Uterus (tissue), 2 donors: ENCODE measurements around the gene DCBLD1.

ENCODE experiments used
- POLR2A ChIP-seq, 2 donors: fragments of 450-650 bp; IDR thresholded peaks; one replicate each; pipeline ENCODE4 v1.6.1; 2016; ENCODE audit warnings: antibody characterized with exemption in 2 of 2, mild to moderate bottlenecking in 1 of 2, moderate library complexity in 1 of 2
- TF ChIP-seq, protein P1 (sequence below), 4 experiments: fragments of 200-600 bp in 2 of 4; fragments of 450-650 bp in 2 of 4; sonication (generic) in 2 of 4; IDR thresholded peaks; one replicate each; pipeline ENCODE4 v1.5.1; 2016 to 2019; ENCODE audit warnings: antibody characterized with exemption in 4 of 4, mild to moderate bottlenecking in 2 of 4, moderate library complexity in 1 of 4

DNA sequence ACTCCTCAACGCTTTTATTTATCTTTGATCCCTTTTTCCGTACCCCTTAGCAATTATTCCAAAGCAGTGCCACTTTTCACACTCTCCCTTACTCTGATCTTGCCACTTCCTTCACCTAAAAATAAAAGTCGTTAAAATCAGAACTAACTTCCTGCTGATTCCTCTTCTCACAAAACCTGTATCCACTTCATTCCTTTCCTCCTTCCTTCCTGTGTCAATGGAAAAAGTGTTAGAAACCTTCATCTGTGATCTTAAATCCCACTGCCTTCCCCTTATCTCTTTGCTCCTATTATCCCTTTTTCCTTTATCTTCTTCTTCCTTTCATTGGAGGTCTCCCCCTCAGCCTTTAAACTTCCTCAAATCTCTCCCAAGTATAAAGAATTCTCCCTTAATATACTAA is 70.7 kb downstream of the DCBLD1 start:
- TF ChIP-seq, protein P1, sequence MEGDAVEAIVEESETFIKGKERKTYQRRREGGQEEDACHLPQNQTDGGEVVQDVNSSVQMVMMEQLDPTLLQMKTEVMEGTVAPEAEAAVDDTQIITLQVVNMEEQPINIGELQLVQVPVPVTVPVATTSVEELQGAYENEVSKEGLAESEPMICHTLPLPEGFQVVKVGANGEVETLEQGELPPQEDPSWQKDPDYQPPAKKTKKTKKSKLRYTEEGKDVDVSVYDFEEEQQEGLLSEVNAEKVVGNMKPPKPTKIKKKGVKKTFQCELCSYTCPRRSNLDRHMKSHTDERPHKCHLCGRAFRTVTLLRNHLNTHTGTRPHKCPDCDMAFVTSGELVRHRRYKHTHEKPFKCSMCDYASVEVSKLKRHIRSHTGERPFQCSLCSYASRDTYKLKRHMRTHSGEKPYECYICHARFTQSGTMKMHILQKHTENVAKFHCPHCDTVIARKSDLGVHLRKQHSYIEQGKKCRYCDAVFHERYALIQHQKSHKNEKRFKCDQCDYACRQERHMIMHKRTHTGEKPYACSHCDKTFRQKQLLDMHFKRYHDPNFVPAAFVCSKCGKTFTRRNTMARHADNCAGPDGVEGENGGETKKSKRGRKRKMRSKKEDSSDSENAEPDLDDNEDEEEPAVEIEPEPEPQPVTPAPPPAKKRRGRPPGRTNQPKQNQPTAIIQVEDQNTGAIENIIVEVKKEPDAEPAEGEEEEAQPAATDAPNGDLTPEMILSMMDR (IDR thresholded peaks at IDR 0.05) = no peak
- no peak for TF ChIP-seq POLR2A (IDR thresholded peaks at IDR 0.05)
